Lung (tissue), 12 donors: ENCODE measurements around the gene CDH4. TPM values are rescaled to one million over a fixed set of nuclear protein-coding genes. Genes with fewer than 3 reads are reported as not detected.

Experiments
- ATAC-seq: fragments of 200-7000 bp; cut with Tn5 transposase; one replicate; pipeline ENCODE4 v1.9.1; 2020; ENCODE audit warnings: moderate number of reproducible peaks; ENCODE audit not compliant: insufficient read depth, low FRiP score
- DNase-seq, 3 donors: peaks; one replicate each; pipeline ENCODE4 v3.0.0-alpha.2; 2013 to 2017
- H3K27ac ChIP-seq, 2 donors: one replicate each; pipeline ENCODE4 v1.5.1; 2013; ENCODE audit warnings: mild to moderate bottlenecking in 2 of 2, moderate library complexity in 2 of 2, control low read depth in 1 of 2, inconsistent platforms in 1 of 2, low read depth in 1 of 2, low read length in 1 of 2
- H3K27me3 ChIP-seq, 3 donors: one replicate each; pipeline ENCODE4 v1.5.1; 2013; ENCODE audit warnings: low read length in 2 of 3; ENCODE audit not compliant: control insufficient read depth in 3 of 3, insufficient read depth in 3 of 3
- H3K36me3 ChIP-seq, 4 donors: one replicate each; pipeline ENCODE4 v1.5.1; 2013; ENCODE audit warnings: low read length in 4 of 4, mild to moderate bottlenecking in 1 of 4, moderate library complexity in 1 of 4; ENCODE audit not compliant: control insufficient read depth in 4 of 4, insufficient read depth in 4 of 4
- H3K4me1 ChIP-seq, 5 donors: one replicate each; pipeline ENCODE4 v1.5.1; 2013; ENCODE audit warnings: low read length in 5 of 5, mild to moderate bottlenecking in 2 of 5, moderate library complexity in 1 of 5; ENCODE audit not compliant: control insufficient read depth in 5 of 5, insufficient read depth in 5 of 5
- H3K4me3 ChIP-seq: one replicate; pipeline ENCODE4 v1.5.1; 2013; ENCODE audit warnings: mild to moderate bottlenecking, control low read depth, moderate library complexity
- H3K9ac ChIP-seq, 2 donors: one replicate each; pipeline ENCODE4 v1.5.1; 2013; ENCODE audit warnings: low read length in 2 of 2, control low read depth in 1 of 2; ENCODE audit not compliant: insufficient read depth in 1 of 2
- H3K9me3 ChIP-seq, 4 donors: one replicate each; pipeline ENCODE4 v1.5.1; 2013; ENCODE audit warnings: low read length in 3 of 4, mild to moderate bottlenecking in 1 of 4, moderate library complexity in 1 of 4; ENCODE audit not compliant: control insufficient read depth in 4 of 4, insufficient read depth in 3 of 4
- CTCF ChIP-seq: IDR thresholded peaks from 2 replicates; pipeline ENCODE4 v1.5.1; 2012; ENCODE audit warnings: mild to moderate bottlenecking; ENCODE audit errors: control extremely low read depth, extremely low read depth
- WGBS, 2 donors: extraction: QIAGEN DNeasy Blood & Tissue Kit; methylation state at CpG; one replicate each; pipeline ENCODE4 v1.1.7; 2013; 5-methylcytosine and 5-hydroxymethylcytosine counted together
- polyA plus RNA-seq, 2 donors: library from polyadenylated mRNA; stranded (reverse); fragments of 200-250 nt; gene quantifications; one replicate each; pipeline ENCODE4 v1.2.1, GENCODE V29; 2013
- total RNA-seq, 2 donors: library from RNA; depleted of rRNA in 1 of 2; stranded (reverse); fragments of >200 nt in 1 of 2; gene quantifications; one replicate each; pipeline ENCODE4 v1.2.1, GENCODE V29; 2014 to 2021
- donor health status: control.
- donor health status: control.
- donor health status: Bipolar disorder and iron deficiency.
- donor health status: healthy.
- donor health status: DM: yes; HTN: yes; CAD: no.

CDH4 gene
- total and polyA plus RNA-seq, 4 donors, result 0.10 to 2.1 (median 0.34) TPM

GRCh38 chr20:61933951-61934715 lies 682.1 kb downstream of the CDH4 start:
- WGBS, 2 donors, result 78 to 83% methylated on average over 36 of the region's 36 CpGs
- Histone ChIP-seq H3K27me3 (peaks cover 0 to 7% (median 0%) of the 10 kb centered on the region in 3 donors), H3K4me3 (no peak overlapping the region), H3K4me1 (no peaks in the 10 kb centered on the region), H3K9ac (no peak overlapping the region), H3K9me3 (peaks cover 0 to 13% (median 0%) of the 10 kb centered on the region in 4 donors), H3K36me3 (peaks cover 0 to 6% (median 1%) of the 10 kb centered on the region in 4 donors), H3K27ac (no peak overlapping the region)
- DNase-seq (no peak), ATAC-seq (no peak)
- no peak for TF ChIP-seq CTCF

GRCh38 chr20:61934716-61935530 lies 682.9 kb downstream of the CDH4 start:
- 51 to 66% methylated on average over 24 of the region's 24 CpGs for WGBS, 2 donors
- DNase-seq (no peak), ATAC-seq (no peak)
- Histone ChIP-seq H3K27ac (no peak overlapping the region), H3K4me1 (no peaks in the 10 kb centered on the region), H3K36me3 (no peaks in the 10 kb centered on the region), H3K9ac (no peak overlapping the region), H3K9me3 (peaks cover 0 to 8% (median 0%) of the 10 kb centered on the region in 4 donors), H3K4me3 (no peak overlapping the region), H3K27me3 (peaks cover 0 to 7% (median 0%) of the 10 kb centered on the region in 3 donors)
- no peak for TF ChIP-seq CTCF

- Histone ChIP-seq H3K9ac (no peak overlapping the region), H3K4me3 (no peak overlapping the region), H3K27ac (no peak overlapping the region), H3K4me1 (no peaks in the 10 kb centered on the region), H3K36me3 (no peaks in the 10 kb centered on the region), H3K27me3 (peaks cover 0 to 7% (median 0%) of the 10 kb centered on the region in 3 donors), H3K9me3 (peaks cover 0 to 4% (median 0%) of the 10 kb centered on the region in 4 donors)
- DNase-seq (no peak), ATAC-seq (no peak)
- no peak for TF ChIP-seq CTCF
- WGBS, 2 donors, result 84 to 86% methylated on average over 13 to 14 of the region's 14 CpGs
Observed at GRCh38 chr20:61935926-61936700, 684.1 kb downstream of the CDH4 start.
